HepG2 (cell line): ENCODE measurements around the gene SHC1. TPM values are rescaled to one million over a fixed set of nuclear protein-coding genes. Genes with fewer than 3 reads are reported as not detected.

ENCODE experiments used
- DMAP1 ChIP-seq: IDR thresholded peaks from 2 replicates; pipeline ENCODE4 v1.6.1; 2016
- ELF3 ChIP-seq: IDR thresholded peaks from 2 replicates; pipeline ENCODE4 v1.6.1; 2016; ENCODE audit warnings: missing genetic modification reagents, missing compliant biosample characterization
- MXD3 ChIP-seq: IDR thresholded peaks from 2 replicates; pipeline ENCODE4 v1.6.1; 2016; ENCODE audit warnings: mild to moderate bottlenecking, missing biosample characterization, missing genetic modification reagents
- NR2F2 ChIP-seq: IDR thresholded peaks from 2 replicates; pipeline ENCODE4 v1.6.1; 2012; ENCODE audit warnings: low read depth, inconsistent platforms, borderline replicate concordance
- PHF21A ChIP-seq: sonication (generic); formaldehyde crosslinking; IDR thresholded peaks from 2 replicates; pipeline ENCODE4 v1.5.0; 2020; ENCODE audit warnings: mild to moderate bottlenecking, missing genetic modification reagents
- RAD51 ChIP-seq: fragments of 450-650 bp; IDR thresholded peaks from 2 replicates; pipeline ENCODE4 v1.6.1; 2016; ENCODE audit warnings: borderline replicate concordance
- RERE ChIP-seq: IDR thresholded peaks from 2 replicates; pipeline ENCODE4 v1.6.1; 2016; ENCODE audit warnings: low read depth, missing genetic modification reagents, missing compliant biosample characterization
- SMAD1 ChIP-seq: sonication (generic); formaldehyde crosslinking; IDR thresholded peaks from 2 replicates; pipeline ENCODE4 v1.4.0; 2020; ENCODE audit warnings: missing genetic modification reagents, low read depth, mild to moderate bottlenecking, borderline replicate concordance
- SRSF1 ChIP-seq: fragments of 200-400 bp; formaldehyde crosslinking; optimal IDR thresholded peaks from 2 replicates; pipeline ENCODE3; 2017; ENCODE audit warnings: mild to moderate bottlenecking, low read depth, low read length, moderate library complexity
- TARDBP ChIP-seq: sonication (generic); formaldehyde crosslinking; IDR thresholded peaks from 2 replicates; pipeline ENCODE4 v1.8.0; 2022; ENCODE audit warnings: mild to moderate bottlenecking, missing genetic modification reagents
- TEAD3 ChIP-seq: optimal IDR thresholded peaks from 2 replicates; pipeline ENCODE3; 2016; ENCODE audit warnings: borderline replicate concordance
- TMF1 ChIP-seq: sonication (generic); formaldehyde crosslinking; IDR thresholded peaks from 2 replicates; pipeline ENCODE4 v1.8.1; 2022; ENCODE audit warnings: low read depth, missing genetic modification reagents
- UBTF ChIP-seq: sonication (generic); formaldehyde crosslinking; IDR thresholded peaks from 2 replicates; pipeline ENCODE4 v1.4.0; 2020; ENCODE audit warnings: mild to moderate bottlenecking, missing genetic modification reagents
- ZFP62 ChIP-seq: sonication (generic); formaldehyde crosslinking; IDR thresholded peaks from 2 replicates; pipeline ENCODE4 v1.4.0; 2020; ENCODE audit warnings: missing genetic modification reagents
- ZMYM4 ChIP-seq: sonication (generic); formaldehyde crosslinking; IDR thresholded peaks from 2 replicates; pipeline ENCODE4 v1.8.1; 2023; ENCODE audit warnings: mild to moderate bottlenecking, missing genetic modification reagents
- ZNF230 ChIP-seq: sonication (generic); formaldehyde crosslinking; IDR thresholded peaks from 2 replicates; pipeline ENCODE4 v1.4.0; 2020; ENCODE audit warnings: mild to moderate bottlenecking, missing genetic modification reagents
- ZNF335 ChIP-seq: sonication (generic); formaldehyde crosslinking; IDR thresholded peaks from 2 replicates; pipeline ENCODE4 v1.4.0; 2020; ENCODE audit warnings: missing genetic modification reagents
- ZNF367 ChIP-seq: sonication (generic); formaldehyde crosslinking; IDR thresholded peaks from 2 replicates; pipeline ENCODE4 v1.4.0; 2020; ENCODE audit warnings: missing genetic modification reagents, borderline replicate concordance
- ZNF550 ChIP-seq: sonication (generic); formaldehyde crosslinking; IDR thresholded peaks from 2 replicates; pipeline ENCODE4 v1.4.0; 2020; ENCODE audit warnings: mild to moderate bottlenecking, missing genetic modification reagents, borderline replicate concordance
- ZNF614 ChIP-seq: IDR thresholded peaks from 2 replicates; pipeline ENCODE4 v1.6.1; 2018; ENCODE audit warnings: missing biosample characterization, missing genetic modification reagents, inconsistent platforms, borderline replicate concordance
- ZNF660 ChIP-seq: sonication (generic); formaldehyde crosslinking; IDR thresholded peaks from 2 replicates; pipeline ENCODE4 v1.5.1; 2020; ENCODE audit warnings: mild to moderate bottlenecking, low read depth, missing genetic modification reagents, borderline replicate concordance
- polyA plus RNA-seq, 8 experiments: library from polyadenylated mRNA; depleted of rRNA in 3 of 8; stranded (reverse) in 7 of 8; unstranded in 1 of 8; fragments of >200 nt; fragmentation: Illumina TruSeq in 4 of 8; extraction: Trizol in 4 of 8; gene quantifications; 2 replicates each; pipeline versions ENCODE4 v1.2.1 to v1.2.3, GENCODE V29; 2011 to 2016; ENCODE audit warnings: low read depth in 4 of 8, missing spikeins in 1 of 8, mixed read lengths in 1 of 8; ENCODE audit not compliant: insufficient read depth in 1 of 8
- total RNA-seq, 5 experiments: library from RNA; depleted of rRNA; stranded (reverse); fragments of >200 nt; fragmentation: Illumina TruSeq; extraction: Trizol; gene quantifications; 2 replicates each; pipeline ENCODE4 v1.2.3, GENCODE V29; 2016; ENCODE audit warnings: low read depth in 1 of 5
- TF ChIP-seq, protein P1 (sequence below), 2 experiments: fragments of 450-650 bp in 1 of 2; sonication (generic) in 1 of 2; formaldehyde crosslinking; IDR thresholded peaks; 2 replicates each; pipeline versions ENCODE4 v1.5.0 to v1.8.0; 2020 to 2022; ENCODE audit warnings: mild to moderate bottlenecking in 1 of 2, missing genetic modification reagents in 1 of 2

SHC1 gene
- total and polyA plus RNA-seq, 2 of the 13 experiments (the other 11 are each of a cell fraction or from before 2014, with no cell fraction given): 52.0 to 137 TPM

GRCh38 chr1:154955718-154956543 lies 14.6 kb downstream of the SHC1 start, which contains the start of gene PBXIP1 (continued):
- TF ChIP-seq RERE: no peak
- no peak for TF ChIP-seq ZNF550
- TF ChIP-seq ZMYM4 (CRISPR knock-in tag): no peak
- TF ChIP-seq TARDBP: no peak
- no peak for TF ChIP-seq ZFP62 (CRISPR knock-in tag)
- no peak for TF ChIP-seq ZNF660 (CRISPR knock-in tag)
- TF ChIP-seq ZNF230 (CRISPR knock-in tag): no peak
- TF ChIP-seq MXD3 (CRISPR knock-in tag): no peak
- 0 out of 2 replicates have a peak, but pooled peaks have one; percentile 33 for TF ChIP-seq UBTF
- TF ChIP-seq TMF1 (CRISPR knock-in tag): no peak
- no peak for TF ChIP-seq ZNF367
- peak; percentile 40 for TF ChIP-seq ELF3 (CRISPR knock-in tag)
- TF ChIP-seq SMAD1 (CRISPR knock-in tag): no peak
- TF ChIP-seq NR2F2: no peak
- peak; percentile 52; the same call in 1 of the 2 replicates for TF ChIP-seq PHF21A (CRISPR knock-in tag)
- TF ChIP-seq SRSF1: no peak
- no peak for TF ChIP-seq DMAP1
- TF ChIP-seq, protein P1, sequence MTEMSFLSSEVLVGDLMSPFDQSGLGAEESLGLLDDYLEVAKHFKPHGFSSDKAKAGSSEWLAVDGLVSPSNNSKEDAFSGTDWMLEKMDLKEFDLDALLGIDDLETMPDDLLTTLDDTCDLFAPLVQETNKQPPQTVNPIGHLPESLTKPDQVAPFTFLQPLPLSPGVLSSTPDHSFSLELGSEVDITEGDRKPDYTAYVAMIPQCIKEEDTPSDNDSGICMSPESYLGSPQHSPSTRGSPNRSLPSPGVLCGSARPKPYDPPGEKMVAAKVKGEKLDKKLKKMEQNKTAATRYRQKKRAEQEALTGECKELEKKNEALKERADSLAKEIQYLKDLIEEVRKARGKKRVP (CRISPR knock-in tag; IDR thresholded peaks at IDR 0.05): no peak
- no peak for TF ChIP-seq ZNF614
- peak; percentile 76; the same call in 1 of the 2 replicates for TF ChIP-seq ZNF335 (CRISPR knock-in tag)
- TF ChIP-seq TEAD3 (CRISPR knock-in tag): no peak
- peak; percentile 63 for TF ChIP-seq RAD51
